ENCODE measurements around the gene R3HDM2.

GRCh38 chr12:57210461-57210860 lies 220.4 kb downstream of the R3HDM2 start:
- TF ChIP-seq CTCF (IDR thresholded peaks at IDR 0.05; ENCODE audit: borderline replicate concordance, extremely low read depth, low read length, poor library complexity, severe bottlenecking) (no peak), EZH2 (IDR thresholded peaks at IDR 0.05; ENCODE audit: borderline replicate concordance, low read depth, low read length, severe bottlenecking) (no peak)
